SK-N-DZ (cell line): ENCODE data around the gene KIF6. TPM values are rescaled to one million over a fixed set of nuclear protein-coding genes. Genes with fewer than 3 reads are reported as not detected.
A peak's percentile ranks its signal among the peaks of the same experiment; 100 is the strongest.

ENCODE experiments used
- DNase-seq: peaks from one replicate; pipeline ENCODE4 v3.0.0-alpha.2; 2015; ENCODE audit warnings: low spot score
- polyA plus RNA-seq, 2 experiments: library from polyadenylated mRNA; depleted of rRNA; stranded (reverse); fragments of >200 nt; gene quantifications; 2 replicates each; pipeline ENCODE4 v1.2.3, GENCODE V29; 2014

KIF6 gene, protein sequence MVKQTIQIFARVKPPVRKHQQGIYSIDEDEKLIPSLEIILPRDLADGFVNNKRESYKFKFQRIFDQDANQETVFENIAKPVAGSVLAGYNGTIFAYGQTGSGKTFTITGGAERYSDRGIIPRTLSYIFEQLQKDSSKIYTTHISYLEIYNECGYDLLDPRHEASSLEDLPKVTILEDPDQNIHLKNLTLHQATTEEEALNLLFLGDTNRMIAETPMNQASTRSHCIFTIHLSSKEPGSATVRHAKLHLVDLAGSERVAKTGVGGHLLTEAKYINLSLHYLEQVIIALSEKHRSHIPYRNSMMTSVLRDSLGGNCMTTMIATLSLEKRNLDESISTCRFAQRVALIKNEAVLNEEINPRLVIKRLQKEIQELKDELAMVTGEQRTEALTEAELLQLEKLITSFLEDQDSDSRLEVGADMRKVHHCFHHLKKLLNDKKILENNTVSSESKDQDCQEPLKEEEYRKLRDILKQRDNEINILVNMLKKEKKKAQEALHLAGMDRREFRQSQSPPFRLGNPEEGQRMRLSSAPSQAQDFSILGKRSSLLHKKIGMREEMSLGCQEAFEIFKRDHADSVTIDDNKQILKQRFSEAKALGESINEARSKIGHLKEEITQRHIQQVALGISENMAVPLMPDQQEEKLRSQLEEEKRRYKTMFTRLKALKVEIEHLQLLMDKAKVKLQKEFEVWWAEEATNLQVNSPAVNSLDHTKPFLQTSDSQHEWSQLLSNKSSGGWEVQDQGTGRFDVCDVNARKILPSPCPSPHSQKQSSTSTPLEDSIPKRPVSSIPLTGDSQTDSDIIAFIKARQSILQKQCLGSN
- 0.06 and 0.20 TPM in 2 replicates for polyA plus RNA-seq (2014; cell fraction: cytosol; rRNA removed)
- polyA plus RNA-seq (2014; cell fraction: nucleus; rRNA removed): 0.02 TPM in 1 of 2 replicates, not detected in the other

GRCh38 chr6:39724787-39725631 lies at the start of gene KIF6:
TSS of gene KIF6 (minus strand) at chr6:39725408. CDS start at chr6:39725310, 98 bp downstream.
- peak; percentile 72 for DNase-seq

GRCh38 chr6:39773782-39774181 lies 48.6 kb upstream of the KIF6 start:
- no peak for DNase-seq

DNA sequence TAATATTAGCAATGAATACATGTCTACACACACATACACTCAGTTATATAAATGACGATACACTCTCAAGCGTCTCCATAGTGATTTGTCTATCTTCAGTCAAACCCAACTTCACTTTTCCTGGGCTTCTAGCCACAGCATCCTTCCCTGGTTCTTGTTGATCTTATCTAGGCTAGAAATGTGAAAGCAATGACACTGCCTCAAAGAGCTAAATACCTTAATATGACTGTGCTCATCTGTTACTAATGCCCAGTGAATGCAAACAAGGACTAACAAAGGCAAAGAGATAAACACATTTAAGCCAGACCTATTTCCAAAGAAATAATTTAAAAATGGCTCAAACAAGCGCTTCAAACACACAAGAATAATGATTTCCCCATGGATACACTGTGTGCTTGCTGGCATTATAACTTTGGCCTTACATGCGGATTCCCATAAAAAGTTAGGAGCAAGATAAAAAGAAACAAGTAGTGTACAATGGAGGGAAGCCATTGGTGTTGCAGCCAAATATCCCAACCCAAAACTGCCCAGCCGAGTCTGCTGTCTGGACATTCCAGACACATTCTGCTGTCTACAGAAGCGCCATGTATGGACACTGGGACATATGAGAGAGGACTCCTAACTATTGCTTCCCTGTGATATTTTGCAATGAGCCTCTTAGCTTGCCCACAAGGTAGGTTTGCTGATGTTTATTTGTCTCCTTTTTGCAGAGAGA lies 47.5 kb upstream of the KIF6 start:
- DNase-seq: no peak

DNA sequence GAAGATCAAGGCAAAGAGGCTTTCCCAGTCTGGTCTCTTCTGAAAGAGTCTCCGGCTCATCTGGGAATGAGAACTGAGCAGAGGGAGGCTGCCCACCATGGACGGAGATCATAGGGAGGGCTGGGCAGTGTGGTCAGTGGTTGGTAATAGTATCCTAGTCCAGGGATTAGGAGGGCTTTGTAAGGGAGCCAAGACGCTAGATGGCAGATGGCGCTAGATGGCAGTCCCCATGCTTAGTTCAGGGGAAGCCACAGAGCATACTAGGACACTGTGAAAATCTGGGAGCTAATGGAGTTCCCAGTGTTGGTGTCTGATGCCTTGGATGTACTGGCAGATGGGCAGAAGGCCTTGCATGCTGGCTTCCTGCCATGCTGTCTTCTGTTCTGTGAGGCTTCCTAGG lies 45.2 kb upstream of the KIF6 start:
- DNase-seq: no peak

DNA sequence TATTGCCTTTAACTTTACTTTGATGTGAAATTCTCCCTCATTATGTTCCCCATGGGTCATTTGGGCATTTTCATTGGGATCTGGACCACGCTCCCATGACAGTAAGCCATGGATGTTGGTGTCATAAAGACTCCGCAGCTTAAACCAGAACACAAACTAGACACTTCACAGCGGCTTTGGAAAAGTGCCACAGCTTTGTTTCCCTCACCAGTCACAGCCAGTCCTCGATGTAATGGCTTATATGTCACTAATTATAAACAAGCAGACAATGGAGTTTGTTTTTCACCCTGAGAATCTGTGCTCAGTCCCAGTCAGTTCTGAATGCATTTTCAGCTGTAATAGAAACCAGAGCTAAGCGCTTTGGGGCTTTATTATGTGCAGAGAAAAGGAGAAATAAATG lies 43.8 kb upstream of the KIF6 start:
- no peak for DNase-seq

GRCh38 chr6:39765508-39766065 lies 40.4 kb upstream of the KIF6 start:
- DNase-seq: no peak

GRCh38 chr6:39760226-39760952 lies 35.2 kb upstream of the KIF6 start:
- DNase-seq: no peak

GRCh38 chr6:39758905-39759605 lies 33.8 kb upstream of the KIF6 start:
- no peak for DNase-seq

DNA sequence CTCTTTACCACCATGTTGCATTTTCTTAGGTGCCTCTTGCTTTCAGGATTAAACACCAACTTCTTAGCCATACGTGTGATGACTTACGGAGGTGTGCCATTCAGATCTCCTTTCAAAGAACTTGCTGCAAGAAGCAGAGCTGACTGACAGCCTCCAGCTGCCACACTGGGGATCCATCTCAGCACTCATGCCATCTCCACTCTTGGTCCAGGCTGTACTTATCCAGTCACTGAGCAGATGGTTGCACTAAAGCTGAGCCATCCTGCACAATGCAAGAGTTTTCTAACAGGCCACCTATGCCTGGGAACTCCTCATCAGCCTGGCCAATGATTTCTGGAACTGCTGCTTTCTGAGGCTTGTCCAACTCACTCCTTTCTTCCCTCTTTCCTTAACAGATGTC lies 31.4 kb upstream of the KIF6 start:
- DNase-seq: no peak

DNA sequence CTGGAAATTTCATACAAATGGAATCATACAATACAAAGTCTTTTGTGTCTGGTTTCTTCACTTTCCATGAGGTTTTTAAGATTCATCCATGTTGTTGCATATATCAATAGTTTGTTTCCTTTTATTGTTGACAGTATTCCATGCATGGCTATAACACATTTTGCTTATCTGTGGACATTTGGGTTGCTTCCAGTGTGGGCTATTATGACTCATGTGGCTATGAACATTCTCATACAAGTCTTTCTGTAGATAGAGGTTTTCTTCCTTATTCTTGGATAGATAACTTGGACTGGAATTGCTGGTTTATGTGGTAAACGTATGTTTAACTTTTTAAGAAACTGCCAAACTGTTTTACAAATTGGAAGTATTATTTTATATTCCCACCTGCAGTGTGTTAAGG lies 30.0 kb upstream of the KIF6 start:
- no peak for DNase-seq

DNA sequence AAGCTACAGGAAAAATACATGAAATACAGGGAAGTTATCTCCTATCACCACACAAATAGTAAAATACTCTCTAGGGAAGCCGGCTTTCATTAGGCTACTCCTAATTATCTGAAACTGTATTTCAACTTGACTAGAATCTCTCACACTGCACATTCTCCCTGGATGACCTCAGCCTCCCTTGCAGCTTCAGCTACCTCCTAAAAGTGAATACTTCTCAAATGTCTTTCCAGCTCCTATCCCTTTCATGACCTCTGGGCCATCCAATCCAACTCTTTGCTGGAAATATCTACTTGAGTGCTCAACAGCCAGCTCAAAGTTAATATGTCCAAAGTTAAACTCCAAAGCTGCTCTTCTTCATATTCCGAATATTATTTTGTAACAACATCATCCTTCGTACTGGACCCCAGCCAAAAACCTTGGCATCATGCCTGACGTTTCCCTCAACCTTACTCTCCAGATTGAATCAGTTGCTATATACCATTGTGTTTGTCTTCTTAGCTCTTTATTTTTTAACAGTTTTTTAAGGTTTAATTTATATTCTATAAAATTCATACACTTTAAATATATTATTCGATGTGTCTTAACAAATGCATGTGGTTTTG lies 29.4 kb upstream of the KIF6 start:
- DNase-seq: no peak

- DNase-seq: no peak
Measured at GRCh38 chr6:39753725-39754045, 28.5 kb upstream of the KIF6 start.

- no peak for DNase-seq
Measured at GRCh38 chr6:39752835-39753724, 27.9 kb upstream of the KIF6 start.

- DNase-seq: no peak
Measured at GRCh38 chr6:39746795-39747194, 21.6 kb upstream of the KIF6 start.

DNA sequence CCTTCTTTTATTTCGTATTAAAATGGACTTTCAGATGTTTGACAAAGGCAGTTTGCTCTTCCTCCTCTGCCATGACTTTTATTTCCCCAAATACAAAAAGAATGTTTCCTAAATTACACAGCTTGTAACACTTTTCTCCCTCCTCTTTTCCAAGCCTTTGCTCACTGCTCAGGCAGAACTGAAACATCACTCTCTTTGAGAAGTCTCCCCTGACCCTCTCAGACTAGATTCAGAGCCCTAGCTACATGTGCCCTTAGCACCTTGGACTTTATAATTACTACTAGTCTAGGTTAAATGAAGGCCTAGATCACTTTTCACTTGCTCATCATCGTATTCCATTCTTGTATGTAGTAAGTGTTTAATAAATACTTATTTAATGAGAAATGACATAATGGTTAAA lies 8.5 kb upstream of the KIF6 start:
- DNase-seq: no peak

GRCh38 chr6:39731565-39731964 lies 6.4 kb upstream of the KIF6 start:
- DNase-seq: no peak

DNA sequence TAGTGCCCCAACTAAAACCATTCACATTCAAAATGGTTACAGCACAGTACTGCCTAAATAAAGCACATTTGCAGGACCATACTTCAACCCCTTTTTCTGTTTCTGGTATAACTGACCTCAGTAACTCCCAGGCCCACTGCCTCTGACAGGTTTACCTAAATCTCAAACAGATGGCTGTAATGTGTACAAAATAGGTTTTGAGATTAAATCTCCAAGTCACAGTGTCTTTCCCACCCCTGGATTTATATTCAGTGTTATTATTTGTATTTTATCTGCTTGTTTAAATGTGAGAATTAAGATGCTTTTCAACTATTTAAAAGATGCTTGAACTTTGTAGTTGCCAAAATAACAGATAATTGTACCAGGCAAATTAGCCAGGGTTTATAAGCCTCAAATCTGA lies 4.7 kb upstream of the KIF6 start:
- DNase-seq: no peak

GRCh38 chr6:39725632-39725997 lies 407 bp upstream of the KIF6 start:
- no peak for DNase-seq
